ENCODE data around the gene TEX48.

DNA sequence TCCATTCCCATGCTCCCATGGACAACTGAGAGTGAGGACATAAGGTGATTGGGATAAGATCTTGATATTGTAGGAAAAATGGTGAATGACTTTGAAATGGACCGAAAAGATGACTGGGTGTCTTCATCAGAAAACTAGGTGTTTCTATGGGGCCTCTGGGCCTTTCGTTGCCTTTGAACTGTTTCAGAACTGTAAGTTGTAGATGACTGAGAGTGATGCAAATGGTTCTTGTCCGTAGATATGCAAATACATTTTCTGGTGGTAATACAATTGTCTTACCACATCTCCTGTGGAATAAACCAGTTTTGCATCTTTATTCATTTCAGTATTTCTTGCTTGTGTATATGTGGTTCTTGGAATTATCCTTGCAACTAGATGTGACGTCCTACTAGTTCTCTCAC lies 16.0 kb upstream of the TEX48 start:
- no peak for TF ChIP-seq EP300 (IDR thresholded peaks at IDR 0.05; ENCODE audit: low read depth)
- no peak for TF ChIP-seq CTCF (IDR thresholded peaks at IDR 0.05)
- no peak for TF ChIP-seq POLR2A (IDR thresholded peaks at IDR 0.05)
- no peak for TF ChIP-seq POLR2AphosphoS5 (IDR thresholded peaks at IDR 0.05)

All from transverse colon (tissue), 4 donors.